Lung (tissue), 12 donors: ENCODE results near the gene TXNRD1. TPM values are rescaled to one million over a fixed set of nuclear protein-coding genes. Genes with fewer than 3 reads are reported as not detected.

Source experiments
- ATAC-seq: fragments of 200-7000 bp; cut with Tn5 transposase; one replicate; pipeline ENCODE4 v1.9.1; 2020; ENCODE audit warnings: moderate number of reproducible peaks; ENCODE audit not compliant: insufficient read depth, low FRiP score
- DNase-seq, 3 donors: peaks; one replicate each; pipeline ENCODE4 v3.0.0-alpha.2; 2013 to 2017
- H3K27ac ChIP-seq, 2 donors: one replicate each; pipeline ENCODE4 v1.5.1; 2013; ENCODE audit warnings: mild to moderate bottlenecking in 2 of 2, moderate library complexity in 2 of 2, control low read depth in 1 of 2, inconsistent platforms in 1 of 2, low read depth in 1 of 2, low read length in 1 of 2
- H3K27me3 ChIP-seq, 3 donors: one replicate each; pipeline ENCODE4 v1.5.1; 2013; ENCODE audit warnings: low read length in 2 of 3; ENCODE audit not compliant: control insufficient read depth in 3 of 3, insufficient read depth in 3 of 3
- H3K36me3 ChIP-seq, 4 donors: one replicate each; pipeline ENCODE4 v1.5.1; 2013; ENCODE audit warnings: low read length in 4 of 4, mild to moderate bottlenecking in 1 of 4, moderate library complexity in 1 of 4; ENCODE audit not compliant: control insufficient read depth in 4 of 4, insufficient read depth in 4 of 4
- H3K4me1 ChIP-seq, 5 donors: one replicate each; pipeline ENCODE4 v1.5.1; 2013; ENCODE audit warnings: low read length in 5 of 5, mild to moderate bottlenecking in 2 of 5, moderate library complexity in 1 of 5; ENCODE audit not compliant: control insufficient read depth in 5 of 5, insufficient read depth in 5 of 5
- H3K4me3 ChIP-seq: one replicate; pipeline ENCODE4 v1.5.1; 2013; ENCODE audit warnings: mild to moderate bottlenecking, control low read depth, moderate library complexity
- H3K9ac ChIP-seq, 2 donors: one replicate each; pipeline ENCODE4 v1.5.1; 2013; ENCODE audit warnings: low read length in 2 of 2, control low read depth in 1 of 2; ENCODE audit not compliant: insufficient read depth in 1 of 2
- H3K9me3 ChIP-seq, 4 donors: one replicate each; pipeline ENCODE4 v1.5.1; 2013; ENCODE audit warnings: low read length in 3 of 4, mild to moderate bottlenecking in 1 of 4, moderate library complexity in 1 of 4; ENCODE audit not compliant: control insufficient read depth in 4 of 4, insufficient read depth in 3 of 4
- WGBS, 2 donors: extraction: QIAGEN DNeasy Blood & Tissue Kit; methylation state at CpG; one replicate each; pipeline ENCODE4 v1.1.7; 2013; 5-methylcytosine and 5-hydroxymethylcytosine counted together
- polyA plus RNA-seq, 2 donors: library from polyadenylated mRNA; stranded (reverse); fragments of 200-250 nt; gene quantifications; one replicate each; pipeline ENCODE4 v1.2.1, GENCODE V29; 2013
- total RNA-seq, 2 donors: library from RNA; depleted of rRNA in 1 of 2; stranded (reverse); fragments of >200 nt in 1 of 2; gene quantifications; one replicate each; pipeline ENCODE4 v1.2.1, GENCODE V29; 2014 to 2021
- TF ChIP-seq, protein P1 (sequence below): IDR thresholded peaks from 2 replicates; pipeline ENCODE4 v1.5.1; 2012; ENCODE audit warnings: mild to moderate bottlenecking; ENCODE audit errors: control extremely low read depth, extremely low read depth
- donor health status: control.
- donor health status: control.
- donor health status: Bipolar disorder and iron deficiency.
- donor health status: healthy.
- donor health status: DM: yes; HTN: yes; CAD: no.

TXNRD1 gene
- total and polyA plus RNA-seq, 4 donors, result 74.2 to 166 (median 125) TPM

GRCh38 chr12:104167519-104168458 lies 47.8 kb upstream of the TXNRD1 start:
- ATAC-seq (no peak), DNase-seq (no peak)
- no peaks in the 10 kb centered on the region for H3K36me3 ChIP-seq
- peaks cover 0 to 3% (median 0%) of the 10 kb centered on the region in 5 donors for H3K4me1 ChIP-seq
- H3K27ac ChIP-seq, result no peak overlapping the region
- H3K27me3 ChIP-seq, result no peaks in the 10 kb centered on the region
- no peaks in the 10 kb centered on the region for H3K9me3 ChIP-seq
- 86 to 89% methylated on average over 5 of the region's 5 CpGs for WGBS, 2 donors
- H3K9ac ChIP-seq, result no peak overlapping the region
- H3K4me3 ChIP-seq, result no peak overlapping the region
- TF ChIP-seq, protein P1, sequence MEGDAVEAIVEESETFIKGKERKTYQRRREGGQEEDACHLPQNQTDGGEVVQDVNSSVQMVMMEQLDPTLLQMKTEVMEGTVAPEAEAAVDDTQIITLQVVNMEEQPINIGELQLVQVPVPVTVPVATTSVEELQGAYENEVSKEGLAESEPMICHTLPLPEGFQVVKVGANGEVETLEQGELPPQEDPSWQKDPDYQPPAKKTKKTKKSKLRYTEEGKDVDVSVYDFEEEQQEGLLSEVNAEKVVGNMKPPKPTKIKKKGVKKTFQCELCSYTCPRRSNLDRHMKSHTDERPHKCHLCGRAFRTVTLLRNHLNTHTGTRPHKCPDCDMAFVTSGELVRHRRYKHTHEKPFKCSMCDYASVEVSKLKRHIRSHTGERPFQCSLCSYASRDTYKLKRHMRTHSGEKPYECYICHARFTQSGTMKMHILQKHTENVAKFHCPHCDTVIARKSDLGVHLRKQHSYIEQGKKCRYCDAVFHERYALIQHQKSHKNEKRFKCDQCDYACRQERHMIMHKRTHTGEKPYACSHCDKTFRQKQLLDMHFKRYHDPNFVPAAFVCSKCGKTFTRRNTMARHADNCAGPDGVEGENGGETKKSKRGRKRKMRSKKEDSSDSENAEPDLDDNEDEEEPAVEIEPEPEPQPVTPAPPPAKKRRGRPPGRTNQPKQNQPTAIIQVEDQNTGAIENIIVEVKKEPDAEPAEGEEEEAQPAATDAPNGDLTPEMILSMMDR, result no peak

GRCh38 chr12:104168596-104168995 lies 47.0 kb upstream of the TXNRD1 start:
- no peak for ATAC-seq
- Histone ChIP-seq H3K9ac (no peak overlapping the region), H3K27me3 (no peaks in the 10 kb centered on the region), H3K4me1 (peaks cover 0 to 3% (median 0%) of the 10 kb centered on the region in 5 donors), H3K9me3 (no peaks in the 10 kb centered on the region), H3K36me3 (no peaks in the 10 kb centered on the region), H3K27ac (no peak overlapping the region), H3K4me3 (no peak overlapping the region)
- DNase-seq, result no peak
- TF ChIP-seq, protein P1, result no peak
- WGBS, 2 donors, result 80 to 93% methylated on average over 5 of the region's 5 CpGs

GRCh38 chr12:104171785-104172569 lies 43.6 kb upstream of the TXNRD1 start:
- Histone ChIP-seq H3K9me3 (no peaks in the 10 kb centered on the region), H3K4me1 (peaks cover 0 to 3% (median 0%) of the 10 kb centered on the region in 5 donors), H3K27ac (no peak overlapping the region), H3K27me3 (no peaks in the 10 kb centered on the region), H3K4me3 (no peak overlapping the region), H3K9ac (no peak overlapping the region), H3K36me3 (no peaks in the 10 kb centered on the region)
- DNase-seq (no peak), ATAC-seq (no peak)
- TF ChIP-seq, protein P1, result no peak
- 81 to 83% methylated on average over 28 of the region's 28 CpGs for WGBS, 2 donors
